GM19238 (cell line): Measurements from ENCODE around the gene MCM3AP.
"Not testable (repeated sequence)": the region's sequence is repeated elsewhere in the genome, so short reads cannot be mapped to it uniquely, and the experiment has no call there.

Source experiments
- DNase-seq: peaks from one replicate; pipeline ENCODE4 v3.0.0; 2011; ENCODE audit warnings: low spot score; ENCODE audit not compliant: insufficient read length

Gene MCM3AP

GRCh38 chr21:46205766-46206162, 79.6 kb downstream of the MCM3AP start:
- DNase-seq = no peak

GRCh38 chr21:46205166-46205565, 80.2 kb downstream of the MCM3AP start:
- DNase-seq = no peak

- no peak for DNase-seq
Observed at GRCh38 chr21:46203203-46203600, 82.2 kb downstream of the MCM3AP start.

- no peak for DNase-seq
Observed at GRCh38 chr21:46202592-46203202, 82.7 kb downstream of the MCM3AP start.

GRCh38 chr21:46200877-46201803, 84.3 kb downstream of the MCM3AP start:
- not testable (repeated sequence) for DNase-seq

- DNase-seq = no peak
Observed at GRCh38 chr21:46199436-46200373, 85.7 kb downstream of the MCM3AP start.

- no peak for DNase-seq
Observed at GRCh38 chr21:46196733-46197132, 88.7 kb downstream of the MCM3AP start.

GRCh38 chr21:46195595-46196195, 89.7 kb downstream of the MCM3AP start:
- no peak for DNase-seq

- DNase-seq = no peak
Observed at GRCh38 chr21:46194374-46195334, 90.8 kb downstream of the MCM3AP start.

- DNase-seq = no peak
Observed at GRCh38 chr21:46193829-46194373, 91.5 kb downstream of the MCM3AP start.

- no peak for DNase-seq
Observed at GRCh38 chr21:46191686-46192575, 93.5 kb downstream of the MCM3AP start.

GRCh38 chr21:46191257-46191685, 94.1 kb downstream of the MCM3AP start:
- no peak for DNase-seq

- no peak for DNase-seq
Observed at GRCh38 chr21:46190491-46191131, 94.8 kb downstream of the MCM3AP start.

GRCh38 chr21:46189959-46190490, 95.4 kb downstream of the MCM3AP start:
- no peak for DNase-seq

- no peak for DNase-seq
Observed at GRCh38 chr21:46189213-46189958, 96.0 kb downstream of the MCM3AP start.

- no peak for DNase-seq
Observed at GRCh38 chr21:46188226-46189212, 96.9 kb downstream of the MCM3AP start.
